HL-60 (cell line): ENCODE data around the gene PGLYRP4.

Experiments used
- DNase-seq, 2 experiments: peaks; one replicate each; pipeline ENCODE4 v3.0.0-alpha.2; 2010 to 2020; ENCODE audit warnings: low read depth in 1 of 2, low spot score in 1 of 2
- H3K27ac ChIP-seq: fragments of 250-450 bp; sonication (Bioruptor Pico); replicated peaks from 2 replicates; pipeline ENCODE4 v1.5.1; 2020; ENCODE audit warnings: mild to moderate bottlenecking, moderate library complexity
- H3K27me3 ChIP-seq: fragments of 250-450 bp; sonication (Bioruptor Pico); 2 replicates; pipeline ENCODE4 v1.5.1; 2021; ENCODE audit warnings: mild to moderate bottlenecking, moderate library complexity; ENCODE audit not compliant: insufficient read depth, poor library complexity, severe bottlenecking
- H3K4me3 ChIP-seq: replicated peaks from 2 replicates; pipeline ENCODE4 v1.5.1; 2011; ENCODE audit warnings: mild to moderate bottlenecking, control low read depth, low read length; ENCODE audit not compliant: insufficient read depth
- CTCF ChIP-seq: IDR thresholded peaks from one replicate; pipeline ENCODE4 v1.5.1; 2011; ENCODE audit warnings: low read length, control low read depth, inconsistent platforms; ENCODE audit not compliant: insufficient read depth
- GABPA ChIP-seq: IDR thresholded peaks from 2 replicates; pipeline ENCODE4 v1.6.1; 2012; ENCODE audit warnings: low read depth
- POLR2AphosphoS5 ChIP-seq: IDR thresholded peaks from 2 replicates; pipeline ENCODE4 v1.6.1; 2012; ENCODE audit warnings: low read depth
- REST ChIP-seq: IDR thresholded peaks from 2 replicates; pipeline ENCODE4 v1.6.1; 2012; ENCODE audit warnings: low read depth; ENCODE audit not compliant: insufficient replicate concordance
- SPI1 ChIP-seq: IDR thresholded peaks from 2 replicates; pipeline ENCODE4 v1.6.1; 2012; ENCODE audit warnings: low read depth, mild to moderate bottlenecking, borderline replicate concordance

The PGLYRP4 gene

GRCh38 chr1:153374071-153374470, 25.4 kb upstream of the PGLYRP4 start:
- DNase-seq: peak in 1 of 2 experiments; percentile 59
- peak overlapping the region; percentile 39; the same call in 1 of the 2 replicates for H3K27ac ChIP-seq
- H3K4me3 ChIP-seq: no peak overlapping the region
- TF ChIP-seq REST (no peak), POLR2AphosphoS5 (no peak), SPI1 (peak; percentile 79), GABPA (no peak), CTCF (no peak)
- H3K27me3 ChIP-seq: peaks cover 13% of the 10 kb centered on the region

- H3K27ac ChIP-seq: no peak overlapping the region
- peaks cover 4% of the 10 kb centered on the region for H3K27me3 ChIP-seq
- no peak for DNase-seq
- no peak overlapping the region for H3K4me3 ChIP-seq
- no peak for TF ChIP-seq GABPA
- no peak for TF ChIP-seq REST
- TF ChIP-seq SPI1: no peak
- TF ChIP-seq POLR2AphosphoS5: no peak
- no peak for TF ChIP-seq CTCF
Measured at GRCh38 chr1:153372571-153372970, 23.9 kb upstream of the PGLYRP4 start.

- H3K4me3 ChIP-seq: no peak overlapping the region
- DNase-seq: no peak
- TF ChIP-seq GABPA (no peak), POLR2AphosphoS5 (no peak), CTCF (no peak), REST (no peak), SPI1 (no peak)
- peaks cover 4% of the 10 kb centered on the region for H3K27me3 ChIP-seq
- no peak overlapping the region for H3K27ac ChIP-seq
Measured at GRCh38 chr1:153371231-153371630, 22.6 kb upstream of the PGLYRP4 start.
